Epithelial cell of proximal tubule (primary cell): ENCODE results near the gene UFSP2. TPM values are rescaled to one million over a fixed set of nuclear protein-coding genes. Genes with fewer than 3 reads are reported as not detected.
A peak's percentile ranks its signal among the peaks of the same experiment; 100 is the strongest.

Experiments
- DNase-seq: peaks from one replicate; pipeline ENCODE4 v3.0.0-alpha.2; 2011; ENCODE audit warnings: low read depth
- H3K4me3 ChIP-seq: 2 replicates; pipeline ENCODE4 v1.5.1; 2011; ENCODE audit warnings: low read depth, mild to moderate bottlenecking, low read length
- total RNA-seq: library from RNA; depleted of rRNA; stranded (reverse); fragments of >200 nt; gene quantifications from 2 replicates; pipeline ENCODE4 v1.2.3, GENCODE V29; 2015
- TF ChIP-seq, protein P1 (sequence below): conservative IDR thresholded peaks from 2 replicates; pipeline ENCODE4 v1.5.1; 2012; ENCODE audit warnings: low read depth, mild to moderate bottlenecking, low read length

The UFSP2 gene
- total RNA-seq, 1 donor from 2014 or later, result 28.9 TPM

GRCh38 chr4:185396724-185397385 lies 28.9 kb downstream of the UFSP2 start, which contains the start of gene ANKRD37:
ANKRD37 (plus strand) TSS chr4:185396841; CDS start chr4:185396924, 83 bp downstream.
- TF ChIP-seq, protein P1, sequence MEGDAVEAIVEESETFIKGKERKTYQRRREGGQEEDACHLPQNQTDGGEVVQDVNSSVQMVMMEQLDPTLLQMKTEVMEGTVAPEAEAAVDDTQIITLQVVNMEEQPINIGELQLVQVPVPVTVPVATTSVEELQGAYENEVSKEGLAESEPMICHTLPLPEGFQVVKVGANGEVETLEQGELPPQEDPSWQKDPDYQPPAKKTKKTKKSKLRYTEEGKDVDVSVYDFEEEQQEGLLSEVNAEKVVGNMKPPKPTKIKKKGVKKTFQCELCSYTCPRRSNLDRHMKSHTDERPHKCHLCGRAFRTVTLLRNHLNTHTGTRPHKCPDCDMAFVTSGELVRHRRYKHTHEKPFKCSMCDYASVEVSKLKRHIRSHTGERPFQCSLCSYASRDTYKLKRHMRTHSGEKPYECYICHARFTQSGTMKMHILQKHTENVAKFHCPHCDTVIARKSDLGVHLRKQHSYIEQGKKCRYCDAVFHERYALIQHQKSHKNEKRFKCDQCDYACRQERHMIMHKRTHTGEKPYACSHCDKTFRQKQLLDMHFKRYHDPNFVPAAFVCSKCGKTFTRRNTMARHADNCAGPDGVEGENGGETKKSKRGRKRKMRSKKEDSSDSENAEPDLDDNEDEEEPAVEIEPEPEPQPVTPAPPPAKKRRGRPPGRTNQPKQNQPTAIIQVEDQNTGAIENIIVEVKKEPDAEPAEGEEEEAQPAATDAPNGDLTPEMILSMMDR, result no peak
- peak; percentile 37 for DNase-seq
- peak within 1 kb of the TSS; percentile 74 for H3K4me3 ChIP-seq

DNA sequence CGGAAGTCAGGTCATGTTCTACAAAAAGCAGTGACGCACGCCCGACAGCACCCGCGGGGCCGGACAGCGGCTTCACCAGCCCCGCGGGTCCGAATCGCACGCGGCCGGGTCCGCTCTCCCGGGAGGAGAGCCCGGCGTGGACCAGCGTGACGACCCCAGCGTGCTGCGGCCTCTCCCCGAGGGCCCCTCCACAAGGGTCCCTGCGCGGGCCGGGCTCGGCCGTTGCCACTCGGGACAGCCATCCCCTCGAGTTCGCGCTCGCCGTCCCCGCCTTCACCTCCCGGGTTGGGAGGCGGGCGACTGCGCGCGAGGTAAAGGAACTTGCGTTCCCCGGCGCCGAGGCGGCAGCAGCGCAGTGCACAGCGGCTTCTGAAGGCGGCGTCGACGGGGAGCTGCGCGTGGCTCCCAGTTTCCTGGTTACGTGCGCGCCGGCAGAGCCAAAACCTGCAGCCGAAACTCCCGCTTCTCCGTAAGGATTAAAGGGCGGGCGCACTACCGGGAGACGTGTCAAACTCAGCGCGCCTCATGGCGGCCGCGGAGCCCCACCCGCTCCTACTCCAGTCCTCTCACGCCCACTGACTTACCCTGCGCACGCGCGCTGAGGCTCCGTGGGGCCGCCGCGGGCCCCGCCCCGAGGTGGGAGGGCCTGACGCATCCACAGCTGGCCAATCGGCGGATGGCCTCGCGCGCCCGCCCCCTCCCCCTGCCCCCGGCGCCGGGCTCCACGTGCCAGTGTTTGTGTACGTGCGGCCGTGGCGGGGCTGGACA lies 29.6 kb downstream of the UFSP2 start:
- peak; percentile 70 for DNase-seq
- H3K4me3 ChIP-seq, result peak overlapping the region; percentile 74
- TF ChIP-seq, protein P1, result no peak

GRCh38 chr4:185395238-185395955 lies 30.4 kb downstream of the UFSP2 start, which contains the start of gene LRP2BP:
LRP2BP (minus strand) TSS chr4:185395924; CDS start chr4:185378186, 17,738 bp downstream.
- H3K4me3 ChIP-seq, result peak within 1 kb of the TSS; percentile 74
- TF ChIP-seq, protein P1, result no peak
- peak; percentile 42 for DNase-seq

GRCh38 chr4:185394568-185395237 lies 31.1 kb downstream of the UFSP2 start:
- DNase-seq, result no peak
- TF ChIP-seq, protein P1, result no peak
- H3K4me3 ChIP-seq, result peak overlapping the region; percentile 74

GRCh38 chr4:185392156-185392555 lies 33.6 kb downstream of the UFSP2 start:
- DNase-seq, result no peak
- no peak overlapping the region for H3K4me3 ChIP-seq
- TF ChIP-seq, protein P1, result no peak

GRCh38 chr4:185390941-185391340 lies 34.8 kb downstream of the UFSP2 start:
- TF ChIP-seq, protein P1, result no peak
- H3K4me3 ChIP-seq, result no peak overlapping the region
- no peak for DNase-seq
